GM13977 (cell line): ENCODE measurements around the gene PIAS4.
"Not testable (repeated sequence)": the region's sequence is repeated elsewhere in the genome, so short reads cannot be mapped to it uniquely, and the experiment has no call there.

ENCODE experiments used
- DNase-seq: peaks from one replicate; pipeline ENCODE4 v3.0.0; 2012; ENCODE audit warnings: low spot score
- in situ Hi-C: fragments of 300-500 bp; cut with MboI; formaldehyde crosslinking; loops from one replicate; pipeline ENCODE4 v1.12.0; 2022; ENCODE audit warnings: low sequenced_read_pairs, low pct_unique_long_range_greater_than_20kb, mixed read lengths, inconsistent platforms; ENCODE audit not compliant: unreplicated experiment
- TF ChIP-seq, protein P1 (sequence below): IDR thresholded peaks from 2 replicates; pipeline ENCODE4 v1.5.1; 2012; ENCODE audit warnings: mild to moderate bottlenecking, control low read depth; ENCODE audit not compliant: insufficient read depth; ENCODE audit errors: extremely low read depth, missing control alignments

PIAS4 gene

DNA sequence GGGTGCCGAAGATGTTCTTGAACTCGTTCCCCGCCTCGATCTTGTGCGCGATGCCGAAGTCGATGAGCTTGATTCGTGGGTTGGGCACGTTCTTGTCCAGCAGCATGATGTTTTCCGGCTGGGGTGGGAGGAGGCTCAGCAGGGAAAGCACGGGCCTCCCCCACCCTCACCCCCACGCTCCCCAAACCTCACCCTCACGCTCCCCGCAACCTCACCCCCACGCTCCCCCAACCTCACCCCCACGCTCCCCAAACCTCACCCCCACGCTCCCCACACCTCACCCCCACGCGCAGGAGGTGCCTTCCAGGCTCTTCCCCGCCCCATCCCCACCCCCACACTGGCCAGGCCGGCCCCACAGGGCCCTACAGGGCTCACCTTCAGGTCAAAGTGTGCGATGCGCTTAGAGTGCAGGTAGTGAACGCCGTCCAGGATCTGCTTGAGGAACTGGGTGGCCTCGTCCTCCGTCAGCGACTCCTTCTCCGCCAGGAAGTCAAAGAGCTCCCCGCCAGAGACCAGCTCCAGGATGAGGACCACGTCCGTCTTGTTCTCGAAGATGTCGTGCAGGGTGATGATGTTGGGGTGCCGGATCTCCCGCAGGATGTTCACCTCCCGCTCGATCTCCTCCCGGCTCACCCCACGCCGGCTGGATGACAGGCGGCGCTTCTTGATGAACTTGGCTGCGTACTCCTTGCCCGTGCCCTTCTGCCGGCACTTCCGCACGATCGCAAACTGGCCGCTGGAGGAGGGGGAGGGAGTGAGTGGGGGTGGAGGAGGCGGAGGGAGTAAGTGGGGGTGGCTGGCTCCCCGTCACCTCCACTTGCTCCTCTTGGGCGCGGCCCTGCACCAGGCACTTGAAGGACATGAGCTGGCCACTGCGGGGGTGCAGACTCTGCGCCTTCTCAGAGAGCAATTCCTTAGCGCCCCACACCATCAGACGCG, 43.0 kb upstream of the PIAS4 start:
- DNase-seq = no peak
- in situ Hi-C loops = no loop called here
- TF ChIP-seq, protein P1, sequence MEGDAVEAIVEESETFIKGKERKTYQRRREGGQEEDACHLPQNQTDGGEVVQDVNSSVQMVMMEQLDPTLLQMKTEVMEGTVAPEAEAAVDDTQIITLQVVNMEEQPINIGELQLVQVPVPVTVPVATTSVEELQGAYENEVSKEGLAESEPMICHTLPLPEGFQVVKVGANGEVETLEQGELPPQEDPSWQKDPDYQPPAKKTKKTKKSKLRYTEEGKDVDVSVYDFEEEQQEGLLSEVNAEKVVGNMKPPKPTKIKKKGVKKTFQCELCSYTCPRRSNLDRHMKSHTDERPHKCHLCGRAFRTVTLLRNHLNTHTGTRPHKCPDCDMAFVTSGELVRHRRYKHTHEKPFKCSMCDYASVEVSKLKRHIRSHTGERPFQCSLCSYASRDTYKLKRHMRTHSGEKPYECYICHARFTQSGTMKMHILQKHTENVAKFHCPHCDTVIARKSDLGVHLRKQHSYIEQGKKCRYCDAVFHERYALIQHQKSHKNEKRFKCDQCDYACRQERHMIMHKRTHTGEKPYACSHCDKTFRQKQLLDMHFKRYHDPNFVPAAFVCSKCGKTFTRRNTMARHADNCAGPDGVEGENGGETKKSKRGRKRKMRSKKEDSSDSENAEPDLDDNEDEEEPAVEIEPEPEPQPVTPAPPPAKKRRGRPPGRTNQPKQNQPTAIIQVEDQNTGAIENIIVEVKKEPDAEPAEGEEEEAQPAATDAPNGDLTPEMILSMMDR = no peak

GRCh38 chr19:3966051-3967017, 41.2 kb upstream of the PIAS4 start:
- TF ChIP-seq, protein P1 = no peak
- in situ Hi-C loops = no loop called here
- DNase-seq = no peak

- in situ Hi-C loops, DNase-seq: not testable (repeated sequence)
Observed at GRCh38 chr19:3967983-3968382, 39.6 kb upstream of the PIAS4 start.

- DNase-seq = no peak
- in situ Hi-C loops = no loop called here
- TF ChIP-seq, protein P1 = no peak
Observed at GRCh38 chr19:3968556-3969434, 38.7 kb upstream of the PIAS4 start.

DNA sequence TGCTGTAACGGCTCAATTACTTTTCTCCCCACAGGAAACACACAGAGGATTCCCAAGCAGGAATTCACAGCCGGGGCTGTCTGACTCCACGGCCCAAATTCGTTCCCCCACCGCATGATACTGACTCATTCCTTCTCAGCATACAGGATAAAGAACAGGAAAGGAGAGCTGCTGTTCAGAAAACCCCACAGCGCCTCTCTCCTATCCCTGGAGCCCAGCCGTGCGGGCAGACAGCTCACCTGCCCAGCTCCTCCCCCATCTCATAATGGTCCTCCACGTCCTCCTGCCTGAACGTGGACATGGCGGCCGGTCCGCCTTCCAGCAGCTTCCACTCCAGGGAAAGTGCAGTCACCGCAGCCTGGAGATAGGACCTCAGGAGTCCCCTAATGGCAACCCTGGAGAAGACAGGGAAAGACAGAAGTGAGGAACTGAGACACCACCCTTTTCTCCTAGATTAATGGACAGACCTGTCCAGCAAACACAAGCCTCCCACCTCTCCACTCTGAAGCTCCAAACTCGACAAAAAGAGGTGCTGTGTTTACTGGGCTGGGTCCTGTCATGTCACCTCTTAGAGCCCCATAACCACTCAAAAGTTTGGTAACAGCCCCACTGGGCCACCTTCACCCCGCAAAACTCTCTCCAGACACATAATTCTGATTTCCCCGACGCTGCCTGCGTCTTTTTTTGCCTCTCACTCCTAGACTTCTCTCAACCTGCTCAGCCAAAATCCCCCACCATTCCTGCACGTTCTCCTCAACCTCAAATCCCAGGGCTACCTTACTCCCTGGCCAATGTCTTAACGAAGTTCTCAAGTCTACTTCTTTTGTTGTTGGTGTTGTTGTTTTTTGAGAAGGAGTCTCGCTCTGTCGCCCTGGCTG, 37.9 kb upstream of the PIAS4 start:
- in situ Hi-C loops = no loop called here
- no peak for DNase-seq
- TF ChIP-seq, protein P1 = no peak

GRCh38 chr19:3970313-3970807, 37.2 kb upstream of the PIAS4 start:
- TF ChIP-seq, protein P1 = no peak
- no peak for DNase-seq
- in situ Hi-C loops = no loop called here
